Neuronal stem cell (in vitro differentiated cells): Measurements from ENCODE around the gene C21orf58.

ENCODE experiments used
- DNase-seq: peaks from one replicate; pipeline ENCODE4 v3.0.0-alpha.2; 2013; ENCODE audit warnings: low spot score
- H2AFZ ChIP-seq: one replicate; pipeline ENCODE4 v1.6.1; 2013; ENCODE audit warnings: mild to moderate bottlenecking, low read length, inconsistent platforms
- H2AK5ac ChIP-seq: 2 replicates; pipeline ENCODE4 v1.6.1; 2013; ENCODE audit warnings: low read depth, mild to moderate bottlenecking, inconsistent platforms, low read length, moderate library complexity, mixed read lengths
- H2BK120ac ChIP-seq: 2 replicates; pipeline ENCODE4 v1.6.1; 2013; ENCODE audit warnings: low read depth, mild to moderate bottlenecking, inconsistent platforms, low read length, moderate library complexity, mixed read lengths
- H2BK12ac ChIP-seq: one replicate; pipeline ENCODE4 v1.6.1; 2013; ENCODE audit warnings: low read length, inconsistent platforms
- H2BK15ac ChIP-seq: 2 replicates; pipeline ENCODE4 v1.6.1; 2013; ENCODE audit warnings: mild to moderate bottlenecking, low read length, inconsistent platforms, mixed read lengths
- H2BK5ac ChIP-seq: one replicate; pipeline ENCODE4 v1.6.1; 2013; ENCODE audit warnings: inconsistent platforms, mild to moderate bottlenecking, low read length, moderate library complexity
- H3K14ac ChIP-seq: one replicate; pipeline ENCODE4 v1.6.1; 2013; ENCODE audit warnings: low read length, inconsistent platforms
- H3K18ac ChIP-seq: 2 replicates; pipeline ENCODE4 v1.6.1; 2013; ENCODE audit warnings: low read length, inconsistent platforms
- H3K23ac ChIP-seq: 2 replicates; pipeline ENCODE4 v1.6.1; 2013; ENCODE audit warnings: low read depth, mild to moderate bottlenecking, mixed read lengths, low read length, inconsistent platforms; ENCODE audit not compliant: poor library complexity
- H3K27ac ChIP-seq: replicated peaks from 3 replicates; pipeline ENCODE4 v1.5.1; 2013; ENCODE audit warnings: low read length, inconsistent platforms
- H3K27me3 ChIP-seq, 3 experiments: 2 replicates each; pipeline ENCODE4 v1.6.1; 2013; ENCODE audit warnings: low read length in 3 of 3, mild to moderate bottlenecking in 2 of 3, inconsistent platforms in 1 of 3, low read depth in 1 of 3, mixed read lengths in 1 of 3, moderate library complexity in 1 of 3; ENCODE audit not compliant: control insufficient read depth in 3 of 3, insufficient read depth in 3 of 3
- H3K36me3 ChIP-seq, 2 donors: replicated peaks in 1 of 2; 2 replicates each; pipeline ENCODE4 v1.6.1; 2013; ENCODE audit warnings: low read length in 2 of 2; ENCODE audit not compliant: control insufficient read depth in 2 of 2, insufficient read depth in 2 of 2
- H3K4ac ChIP-seq: 2 replicates; pipeline ENCODE4 v1.6.1; 2013; ENCODE audit warnings: inconsistent platforms, mild to moderate bottlenecking, low read length, moderate library complexity
- H3K4me1 ChIP-seq, 2 donors: 1 replicate in 1 of 2; 2 replicates in 1 of 2; pipeline ENCODE4 v1.6.1; 2013; ENCODE audit warnings: low read length in 2 of 2, low read depth in 1 of 2; ENCODE audit not compliant: control insufficient read depth in 2 of 2, insufficient read depth in 1 of 2
- H3K4me2 ChIP-seq: one replicate; pipeline ENCODE4 v1.6.1; 2013; ENCODE audit warnings: mild to moderate bottlenecking, low read length, inconsistent platforms; ENCODE audit not compliant: insufficient read depth, poor library complexity, severe bottlenecking
- H3K4me3 ChIP-seq, 2 donors: 2 replicates each; pipeline ENCODE4 v1.5.1; 2013; ENCODE audit warnings: low read length in 2 of 2, mild to moderate bottlenecking in 2 of 2, inconsistent platforms in 1 of 2, moderate library complexity in 1 of 2
- H3K79me1 ChIP-seq: one replicate; pipeline ENCODE4 v1.6.1; 2013; ENCODE audit warnings: low read depth, mild to moderate bottlenecking, inconsistent platforms, low read length, moderate library complexity
- H3K9ac ChIP-seq: one replicate; pipeline ENCODE4 v1.6.1; 2013; ENCODE audit warnings: mild to moderate bottlenecking, low read depth, low read length, inconsistent platforms; ENCODE audit not compliant: poor library complexity
- H3K9me3 ChIP-seq, 2 donors: replicated peaks in 1 of 2; 2 replicates each; pipeline versions ENCODE3 to v1.6.1; 2013; ENCODE audit warnings: low read length in 2 of 2, mild to moderate bottlenecking in 2 of 2, inconsistent platforms in 1 of 2, low read depth in 1 of 2, mixed read lengths in 1 of 2, moderate library complexity in 1 of 2; ENCODE audit not compliant: control insufficient read depth in 2 of 2, insufficient read depth in 1 of 2
- H4K8ac ChIP-seq: one replicate; pipeline ENCODE4 v1.6.1; 2013; ENCODE audit warnings: low read depth, mild to moderate bottlenecking, inconsistent platforms, low read length, moderate library complexity
- H4K91ac ChIP-seq: one replicate; pipeline ENCODE4 v1.6.1; 2013; ENCODE audit warnings: low read length, low read depth, mild to moderate bottlenecking, inconsistent platforms; ENCODE audit not compliant: poor library complexity
- WGBS, 2 donors: extraction: QIAGEN DNeasy Blood & Tissue Kit; methylation state at CpG; one replicate each; pipeline ENCODE4 v1.1.7; 2013; ENCODE audit warnings: missing lambda C conversion rate in 2 of 2, mixed read lengths in 1 of 2; ENCODE audit not compliant: insufficient read length in 2 of 2, insufficient replicate concordance in 1 of 2; ENCODE audit errors: extremely low coverage in 2 of 2; 5-methylcytosine and 5-hydroxymethylcytosine counted together

Gene C21orf58

DNA sequence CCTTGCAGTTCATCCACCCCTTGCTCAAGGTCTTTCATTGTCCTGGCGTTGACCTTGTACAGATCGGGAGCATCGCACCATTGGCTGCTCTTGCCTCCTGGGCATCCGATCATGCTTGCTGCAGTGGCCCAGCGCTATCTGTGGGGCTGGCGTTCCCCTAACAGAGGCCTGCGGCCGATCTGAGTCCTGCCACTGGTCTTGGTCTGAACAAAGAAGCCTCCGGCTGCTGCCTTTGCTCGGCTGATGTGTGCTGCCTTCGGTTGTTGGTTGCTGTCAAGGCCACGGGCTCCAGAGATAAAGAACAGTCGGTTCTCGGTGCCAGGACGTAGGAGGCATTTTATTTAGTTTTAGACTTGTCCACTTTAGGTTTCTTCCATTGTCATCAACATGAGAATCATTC lies 39.3 kb upstream of the C21orf58 start:
- no peak for DNase-seq
- Histone ChIP-seq H2BK15ac (no peak overlapping the region), H3K27ac (no peak overlapping the region), H3K4ac (no peak overlapping the region), H3K79me1 (peaks cover 4% of the 10 kb centered on the region), H3K14ac (no peak overlapping the region), H2BK12ac (no peak overlapping the region), H4K8ac (no peak overlapping the region), H2AK5ac (no peak overlapping the region), H2BK5ac (no peak overlapping the region), H3K9me3 (peaks cover 3 to 5% of the 10 kb centered on the region in 2 donors), H3K23ac (no peak overlapping the region), H3K4me1 (no peaks in the 10 kb centered on the region), H3K4me3 (no peak overlapping the region), H3K9ac (no peak overlapping the region), H4K91ac (no peak overlapping the region), H3K36me3 (peaks cover 38 to 85% of the 10 kb centered on the region in 2 donors), H3K18ac (no peak overlapping the region), H3K4me2 (no peak overlapping the region), H3K27me3 (no peaks in the 10 kb centered on the region), H2AFZ (no peak overlapping the region), H2BK120ac (no peak overlapping the region)
- no CpG with 5 or more reads among the region's 15 CpGs for WGBS, 2 donors

- no peak overlapping the region for H3K4me3 ChIP-seq
- no peak overlapping the region for H2BK15ac ChIP-seq
- peaks cover 5% of the 10 kb centered on the region in 2 donors for H3K9me3 ChIP-seq
- H2BK120ac ChIP-seq, result no peak overlapping the region
- no peak overlapping the region for H2AK5ac ChIP-seq
- DNase-seq, result no peak
- H3K79me1 ChIP-seq, result peaks cover 4% of the 10 kb centered on the region
- no peak overlapping the region for H4K8ac ChIP-seq
- H3K27me3 ChIP-seq, result no peaks in the 10 kb centered on the region
- H2AFZ ChIP-seq, result no peak overlapping the region
- no peak overlapping the region for H3K9ac ChIP-seq
- H3K36me3 ChIP-seq, result peaks cover 39 to 87% of the 10 kb centered on the region in 2 donors
- no peak overlapping the region for H3K23ac ChIP-seq
- no peak overlapping the region for H3K14ac ChIP-seq
- no peaks in the 10 kb centered on the region for H3K4me1 ChIP-seq
- no peak overlapping the region for H4K91ac ChIP-seq
- H2BK5ac ChIP-seq, result no peak overlapping the region
- no peak overlapping the region for H3K18ac ChIP-seq
- no peak overlapping the region for H3K4me2 ChIP-seq
- no CpG with 5 or more reads among the region's 10 CpGs for WGBS, 2 donors
- no peak overlapping the region for H3K4ac ChIP-seq
- H3K27ac ChIP-seq, result no peak overlapping the region
- H2BK12ac ChIP-seq, result no peak overlapping the region
Measured at GRCh38 chr21:46361935-46362334, 38.3 kb upstream of the C21orf58 start.

GRCh38 chr21:46361176-46361575 lies 37.5 kb upstream of the C21orf58 start:
- H2BK15ac ChIP-seq, result no peak overlapping the region
- H2AFZ ChIP-seq, result no peak overlapping the region
- peaks cover 4% of the 10 kb centered on the region for H3K79me1 ChIP-seq
- no peak overlapping the region for H4K8ac ChIP-seq
- H3K9ac ChIP-seq, result no peak overlapping the region
- H2BK5ac ChIP-seq, result no peak overlapping the region
- no peak overlapping the region for H3K18ac ChIP-seq
- no peak overlapping the region for H2BK120ac ChIP-seq
- H3K23ac ChIP-seq, result no peak overlapping the region
- H3K36me3 ChIP-seq, result peaks cover 39 to 87% of the 10 kb centered on the region in 2 donors
- H3K27me3 ChIP-seq, result no peaks in the 10 kb centered on the region
- H3K4ac ChIP-seq, result no peak overlapping the region
- no peaks in the 10 kb centered on the region for H3K4me1 ChIP-seq
- H4K91ac ChIP-seq, result no peak overlapping the region
- H2BK12ac ChIP-seq, result no peak overlapping the region
- no peak overlapping the region for H3K4me2 ChIP-seq
- H3K4me3 ChIP-seq, result no peak overlapping the region
- H3K14ac ChIP-seq, result no peak overlapping the region
- DNase-seq, result no peak
- H3K27ac ChIP-seq, result no peak overlapping the region
- no CpG with 5 or more reads among the region's 10 CpGs for WGBS, 2 donors
- peaks cover 5% of the 10 kb centered on the region in 2 donors for H3K9me3 ChIP-seq
- no peak overlapping the region for H2AK5ac ChIP-seq

DNA sequence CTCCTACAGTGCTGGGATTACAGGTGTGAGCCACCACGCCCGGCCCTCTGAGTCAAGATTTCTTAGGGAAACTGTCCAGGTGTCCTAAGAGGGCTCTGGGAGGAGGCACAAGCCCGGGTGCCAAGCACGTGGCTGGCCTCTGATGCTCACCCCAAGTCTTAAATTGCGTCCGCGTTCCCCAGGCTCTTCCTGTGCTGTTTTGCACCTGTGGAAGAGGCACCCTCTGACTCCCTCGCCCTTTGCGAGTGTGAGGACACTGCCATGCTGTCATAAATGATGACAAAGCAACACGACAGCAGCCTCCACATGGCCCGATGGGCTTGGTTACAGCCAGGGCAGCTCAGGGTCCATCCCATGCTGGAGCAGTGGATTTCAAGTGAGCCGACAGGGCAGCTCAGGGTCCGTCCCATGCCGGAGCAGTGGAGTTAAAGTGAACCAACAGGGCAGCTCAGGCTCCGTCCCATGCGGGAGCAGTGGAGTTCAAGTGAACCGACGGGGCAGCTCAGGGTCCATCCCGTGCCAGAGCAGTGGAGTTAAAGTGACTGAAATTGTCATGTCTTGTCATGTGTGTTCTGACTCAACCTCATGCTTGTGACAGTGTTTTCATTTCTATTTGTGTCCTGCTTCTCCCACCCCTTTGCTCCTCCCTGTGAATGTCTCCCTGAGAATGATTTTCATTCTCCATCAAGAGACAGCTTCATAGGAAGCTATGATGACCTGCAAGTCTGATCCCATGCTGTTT lies 34.2 kb upstream of the C21orf58 start:
- Histone ChIP-seq H3K9me3 (peaks cover 0 to 4% of the 10 kb centered on the region in 2 donors), H2BK15ac (no peak overlapping the region), H2AFZ (no peak overlapping the region), H3K14ac (no peak overlapping the region), H3K4me1 (no peaks in the 10 kb centered on the region), H3K79me1 (peaks cover 4% of the 10 kb centered on the region), H3K4me2 (no peak overlapping the region), H2AK5ac (no peak overlapping the region), H3K27me3 (no peaks in the 10 kb centered on the region), H3K27ac (no peak overlapping the region), H3K23ac (no peak overlapping the region), H3K18ac (no peak overlapping the region), H4K8ac (no peak overlapping the region), H2BK12ac (no peak overlapping the region), H2BK120ac (no peak overlapping the region), H3K9ac (peak overlapping the region; percentile 21), H2BK5ac (no peak overlapping the region), H3K4me3 (peak overlapping the region in 1 of 2 donors; percentile 52), H3K4ac (no peak overlapping the region), H4K91ac (no peak overlapping the region), H3K36me3 (peaks cover 44 to 87% of the 10 kb centered on the region in 2 donors)
- DNase-seq, result no peak
- no CpG with 5 or more reads among the region's 19 CpGs for WGBS, 2 donors
